Neural cell (in vitro differentiated cells): Measurements from ENCODE around the gene OTOG.

ENCODE experiments used
- CTCF ChIP-seq: fragments of 450-650 bp; IDR thresholded peaks from 2 replicates; pipeline ENCODE4 v1.5.1; 2014; ENCODE audit warnings: antibody characterized with exemption, mild to moderate bottlenecking, moderate library complexity; ENCODE audit not compliant: poor library complexity, severe bottlenecking
- EP300 ChIP-seq: fragments of 450-650 bp; conservative IDR thresholded peaks from 2 replicates; pipeline ENCODE4 v1.6.1; 2014; ENCODE audit warnings: antibody characterized with exemption, mild to moderate bottlenecking, moderate library complexity; ENCODE audit not compliant: poor library complexity, severe bottlenecking
- EZH2 ChIP-seq: fragments of 200-600, 300-800 bp; shearing (Covaris generic), sonication (generic); IDR thresholded peaks from 2 replicates; pipeline ENCODE4 v1.6.1; 2014; ENCODE audit warnings: antibody characterized with exemption, low read length, borderline replicate concordance, mild to moderate bottlenecking; ENCODE audit not compliant: insufficient read depth, poor library complexity, severe bottlenecking
- MXI1 ChIP-seq: fragments of 450-650 bp; conservative IDR thresholded peaks from 2 replicates; pipeline ENCODE4 v1.6.1; 2014; ENCODE audit warnings: antibody characterized with exemption, mild to moderate bottlenecking; ENCODE audit not compliant: poor library complexity, severe bottlenecking
- POLR2AphosphoS5 ChIP-seq: IDR thresholded peaks from 2 replicates; pipeline ENCODE4 v1.6.1; 2012
- RAD21 ChIP-seq: fragments of 450-650 bp; conservative IDR thresholded peaks from 2 replicates; pipeline ENCODE4 v1.6.1; 2014; ENCODE audit warnings: antibody characterized with exemption, mild to moderate bottlenecking, moderate library complexity
- REST ChIP-seq: IDR thresholded peaks from 2 replicates; pipeline ENCODE4 v1.6.1; 2012; ENCODE audit warnings: borderline replicate concordance
- SMC3 ChIP-seq: fragments of 450-650 bp; conservative IDR thresholded peaks from 2 replicates; pipeline ENCODE4 v1.6.1; 2014; ENCODE audit warnings: antibody characterized with exemption, mild to moderate bottlenecking, moderate library complexity; ENCODE audit not compliant: poor library complexity
- TAF1 ChIP-seq: IDR thresholded peaks from 2 replicates; pipeline ENCODE4 v1.6.1; 2012; ENCODE audit warnings: low read depth

DNA sequence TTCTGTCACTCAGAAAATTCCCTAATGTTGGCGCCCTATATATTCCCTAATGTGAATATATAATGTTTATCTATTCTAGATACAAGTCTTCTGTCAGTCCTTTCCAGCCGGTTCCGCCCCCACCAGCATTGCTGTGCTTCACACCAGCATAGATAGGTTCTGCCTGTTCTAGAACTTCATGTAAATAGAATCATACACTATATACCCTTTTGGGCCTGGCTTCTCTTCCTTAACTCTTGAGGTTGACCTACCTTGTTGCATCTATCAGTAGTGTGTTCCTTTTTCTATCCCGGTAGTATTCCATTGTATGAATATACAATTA lies 34.6 kb downstream of the OTOG start:
- no peak for TF ChIP-seq CTCF
- no peak for TF ChIP-seq EZH2
- no peak for TF ChIP-seq TAF1
- TF ChIP-seq MXI1 = no peak
- no peak for TF ChIP-seq EP300
- TF ChIP-seq REST = no peak
- TF ChIP-seq RAD21 = no peak
- no peak for TF ChIP-seq POLR2AphosphoS5
- no peak for TF ChIP-seq SMC3
